GM12892 (cell line): Measurements from ENCODE around the gene SCN9A.

ENCODE experiments used
- DNase-seq: peaks from one replicate; pipeline ENCODE4 v3.0.0; 2011; ENCODE audit not compliant: insufficient read length
- FAIRE-seq: peaks from 2 replicates; lab custom pipeline; 2011; peaks lifted over from hg19 to GRCh38; lab: Jason Lieb, UNC
- POLR2A ChIP-seq: IDR thresholded peaks from 2 replicates; pipeline ENCODE4 v1.6.1; 2011; ENCODE audit warnings: low read depth, low read length, control low read depth
- POLR2AphosphoS5 ChIP-seq: IDR thresholded peaks from 2 replicates; pipeline ENCODE4 v1.6.1; 2011; ENCODE audit warnings: low read depth, low read length, control low read depth
- TAF1 ChIP-seq: IDR thresholded peaks from 2 replicates; pipeline ENCODE4 v1.6.1; 2011; ENCODE audit warnings: low read depth, mild to moderate bottlenecking, control low read depth, low read length, borderline replicate concordance

SCN9A gene

GRCh38 chr2:166404831-166405568, 29.3 kb upstream of the SCN9A start:
- no peak for FAIRE-seq
- TF ChIP-seq POLR2A = no peak
- no peak for TF ChIP-seq TAF1
- TF ChIP-seq POLR2AphosphoS5 = no peak
- no peak for DNase-seq

GRCh38 chr2:166394245-166394644, 18.5 kb upstream of the SCN9A start:
- FAIRE-seq = no peak
- TF ChIP-seq POLR2A = no peak
- TF ChIP-seq TAF1 = no peak
- TF ChIP-seq POLR2AphosphoS5 = no peak

GRCh38 chr2:166393008-166393407, 17.3 kb upstream of the SCN9A start:
- no peak for FAIRE-seq

More at GRCh38 chr2:166394245-166394644, 18.5 kb upstream of the SCN9A start:
- DNase-seq = no peak

GRCh38 chr2:166388481-166389070, 12.8 kb upstream of the SCN9A start:
- DNase-seq = no peak
- TF ChIP-seq POLR2A (no peak), POLR2AphosphoS5 (no peak), TAF1 (no peak)
- no peak for FAIRE-seq

More at GRCh38 chr2:166393008-166393407, 17.3 kb upstream of the SCN9A start:
- DNase-seq = no peak
- no peak for TF ChIP-seq TAF1

- no peak for TF ChIP-seq POLR2AphosphoS5
- no peak for TF ChIP-seq POLR2A
- no peak for TF ChIP-seq TAF1
- DNase-seq = no peak
- no peak for FAIRE-seq
Measured at GRCh38 chr2:166385313-166385712, 9.6 kb upstream of the SCN9A start.

- no peak for TF ChIP-seq POLR2AphosphoS5
- TF ChIP-seq TAF1 = no peak
- no peak for TF ChIP-seq POLR2A
- DNase-seq = no peak
- FAIRE-seq = no peak
Measured at GRCh38 chr2:166384774-166385173, 9.0 kb upstream of the SCN9A start.

GRCh38 chr2:166382448-166382847, 6.7 kb upstream of the SCN9A start:
- FAIRE-seq (no peak), DNase-seq (no peak)
- TF ChIP-seq TAF1 (no peak), POLR2A (no peak), POLR2AphosphoS5 (no peak)

- TF ChIP-seq TAF1 = no peak
- no peak for TF ChIP-seq POLR2A
- TF ChIP-seq POLR2AphosphoS5 = no peak
- FAIRE-seq = no peak
- no peak for DNase-seq
Measured at GRCh38 chr2:166380615-166381014, 4.9 kb upstream of the SCN9A start.

- no peak for DNase-seq
- TF ChIP-seq POLR2AphosphoS5 (no peak), POLR2A (no peak), TAF1 (no peak)
- no peak for FAIRE-seq
Measured at GRCh38 chr2:166376873-166377272, 1.1 kb upstream of the SCN9A start.

GRCh38 chr2:166376488-166376828, 714 bp upstream of the SCN9A start:
- DNase-seq (no peak), FAIRE-seq (no peak)
- no peak for TF ChIP-seq POLR2A
- TF ChIP-seq POLR2AphosphoS5 = no peak
- no peak for TF ChIP-seq TAF1

- FAIRE-seq = no peak
- no peak for DNase-seq
Measured at GRCh38 chr2:166375195-166375735, 479 bp downstream of the SCN9A start.

GRCh38 chr2:166373951-166374350, 1.8 kb downstream of the SCN9A start:
- no peak for DNase-seq
- TF ChIP-seq POLR2AphosphoS5 = no peak
- no peak for TF ChIP-seq TAF1
- TF ChIP-seq POLR2A = no peak
- FAIRE-seq = no peak

More at GRCh38 chr2:166375195-166375735, 479 bp downstream of the SCN9A start:
- no peak for TF ChIP-seq POLR2AphosphoS5
- TF ChIP-seq TAF1 = no peak
- TF ChIP-seq POLR2A = no peak
